HG02798 (cell line): ENCODE measurements around the gene LRRC17.
"Not testable (repeated sequence)": the region's sequence is repeated elsewhere in the genome, so short reads cannot be mapped to it uniquely, and the experiment has no call there.

Source experiments
- ATAC-seq: cut with Tn5 transposase; IDR thresholded peaks from one replicate; pipeline ENCODE4 v1.9.1; 2021; ENCODE audit warnings: mild to moderate bottlenecking; ENCODE audit not compliant: unreplicated experiment, poor library complexity

Gene LRRC17

DNA sequence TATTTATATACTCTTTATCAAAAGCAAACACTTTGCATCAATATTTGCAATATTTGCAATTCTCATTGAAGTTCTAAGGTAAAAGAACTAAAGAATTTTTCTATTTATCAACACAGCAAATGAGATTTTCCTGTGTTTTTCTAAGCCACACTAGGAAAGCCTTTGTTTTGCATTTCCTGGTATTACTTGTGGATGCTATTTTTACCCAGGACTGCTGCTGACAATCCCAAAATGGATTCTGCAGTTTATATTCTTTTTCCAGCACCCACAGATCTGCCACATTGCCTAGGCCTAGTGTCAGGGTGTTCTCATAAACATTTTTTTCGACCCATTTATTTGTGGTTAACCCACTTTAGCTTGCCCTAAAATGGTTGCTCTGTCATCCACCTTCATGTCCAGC is 25.9 kb downstream of the LRRC17 start:
- no peak for ATAC-seq

DNA sequence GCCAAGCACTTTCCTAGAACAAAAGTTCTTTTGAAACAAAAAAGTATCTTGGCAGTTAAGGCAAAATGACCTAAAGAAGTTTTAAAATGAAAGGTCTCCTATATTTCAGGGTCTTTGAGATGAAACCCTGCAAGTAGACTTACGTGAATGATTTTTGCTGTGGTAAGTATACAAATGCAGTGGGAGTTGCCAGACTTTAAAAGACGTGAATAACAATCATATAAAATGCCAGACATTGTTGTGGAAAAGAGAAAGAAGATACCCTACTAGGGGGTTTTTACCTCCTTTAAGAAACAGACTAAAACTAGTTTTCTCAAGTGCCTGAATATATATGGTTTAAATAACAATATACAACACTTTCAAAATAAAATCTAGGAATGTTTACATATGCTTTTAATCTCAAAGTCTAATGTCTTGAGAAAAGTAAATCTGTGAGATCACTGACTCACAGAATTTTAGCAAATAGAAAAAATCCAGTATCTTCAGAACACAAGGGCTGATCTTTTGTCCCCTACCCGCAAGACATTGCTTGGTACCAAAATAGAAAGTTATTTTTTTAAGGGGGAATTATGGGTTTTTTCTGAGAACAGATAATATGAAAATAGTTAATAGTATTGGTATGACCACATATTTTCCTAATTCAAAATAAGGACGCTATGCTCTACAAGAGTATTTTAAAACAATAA is 29.5 kb downstream of the LRRC17 start:
- no peak for ATAC-seq

- ATAC-seq: no peak
These were observed 30.1 kb downstream of the LRRC17 start for GRCh38 chr7:102942868-102943267.

GRCh38 chr7:102943423-102944169 is 30.8 kb downstream of the LRRC17 start:
- no peak for ATAC-seq

- ATAC-seq: no peak
These were observed 31.4 kb downstream of the LRRC17 start for GRCh38 chr7:102944241-102944640.

- ATAC-seq: no peak
These were observed 39.0 kb downstream of the LRRC17 start for GRCh38 chr7:102951839-102952238.

GRCh38 chr7:102953406-102953805 is 40.6 kb downstream of the LRRC17 start:
- ATAC-seq: no peak

- not testable (repeated sequence) for ATAC-seq
These were observed 41.6 kb downstream of the LRRC17 start for GRCh38 chr7:102954359-102954758.

DNA sequence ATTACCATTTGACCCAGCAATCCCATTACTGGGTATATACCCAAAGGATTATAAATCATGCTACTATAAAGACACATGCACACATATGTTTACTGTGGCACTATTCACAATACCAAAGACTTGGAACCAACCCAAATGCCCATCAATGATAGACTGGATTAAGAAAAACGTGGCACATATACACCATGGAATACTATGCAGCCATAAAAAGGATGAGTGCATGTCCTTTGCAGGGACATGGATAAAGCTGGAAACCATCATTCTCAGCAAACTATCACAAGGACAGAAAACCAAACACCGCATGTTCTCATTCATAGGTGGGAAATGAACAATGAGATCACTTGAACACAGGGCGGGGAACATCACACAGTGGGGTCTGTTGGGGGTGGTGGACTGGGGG is 45.2 kb downstream of the LRRC17 start:
- not testable (repeated sequence) for ATAC-seq

DNA sequence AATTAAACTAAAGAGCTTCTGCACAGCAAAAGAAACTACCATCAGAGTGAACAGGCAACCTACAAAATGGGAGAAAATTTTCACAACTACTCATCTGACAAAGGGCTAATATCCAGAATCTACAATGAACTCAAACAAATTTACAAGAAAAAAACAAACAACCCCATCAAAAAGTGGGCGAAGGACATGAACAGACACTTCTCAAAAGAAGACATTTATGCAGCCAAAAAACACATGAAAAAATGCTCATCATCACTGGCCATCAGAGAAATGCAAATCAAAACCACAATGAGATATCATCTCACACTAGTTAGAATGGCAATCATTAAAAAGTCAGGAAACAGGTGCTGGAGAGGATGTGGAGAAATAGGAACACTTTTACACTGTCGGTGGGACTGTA is 49.2 kb downstream of the LRRC17 start:
- not testable (repeated sequence) for ATAC-seq

- ATAC-seq: no peak
These were observed 53.7 kb downstream of the LRRC17 start for GRCh38 chr7:102966465-102966864.

- no peak for ATAC-seq
These were observed 55.0 kb downstream of the LRRC17 start for GRCh38 chr7:102967798-102968197.

DNA sequence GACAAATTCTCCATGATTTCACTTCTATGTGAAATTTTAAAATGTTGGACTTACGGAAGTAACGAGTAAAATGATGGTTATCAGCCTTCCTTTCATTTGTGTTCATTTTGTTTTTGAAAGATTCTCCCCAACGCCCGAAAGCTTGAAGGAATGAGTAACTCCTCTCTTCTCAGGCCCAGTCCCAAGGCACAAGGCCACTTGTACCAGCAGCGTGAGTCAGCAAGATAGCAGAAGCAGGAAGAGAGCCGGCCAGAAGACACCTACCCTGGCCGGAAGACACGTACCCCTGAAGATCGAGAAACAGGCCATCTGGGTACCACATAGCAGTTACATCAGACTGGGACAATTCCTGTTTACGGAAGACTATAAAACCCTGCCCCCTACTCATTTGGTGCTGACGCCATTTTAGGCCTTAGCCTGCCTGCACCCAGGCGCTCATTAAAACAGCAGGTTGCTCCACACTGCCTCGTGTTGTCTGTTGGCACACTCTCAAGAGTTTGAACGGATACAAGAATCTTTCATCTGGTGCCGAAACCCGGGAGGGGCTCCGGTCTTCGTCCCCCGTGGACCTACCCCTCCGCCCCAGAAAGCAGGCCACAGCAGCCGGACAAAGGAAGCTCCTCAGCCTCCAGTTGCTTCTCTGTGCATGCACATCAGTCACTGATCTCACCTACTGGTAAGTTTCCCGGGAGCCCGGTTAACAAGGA is 60.4 kb downstream of the LRRC17 start:
- ATAC-seq: no peak

- no peak for ATAC-seq
These were observed 61.8 kb downstream of the LRRC17 start for GRCh38 chr7:102974366-102975236.

GRCh38 chr7:102975854-102976253 is 63.1 kb downstream of the LRRC17 start:
- ATAC-seq: no peak

DNA sequence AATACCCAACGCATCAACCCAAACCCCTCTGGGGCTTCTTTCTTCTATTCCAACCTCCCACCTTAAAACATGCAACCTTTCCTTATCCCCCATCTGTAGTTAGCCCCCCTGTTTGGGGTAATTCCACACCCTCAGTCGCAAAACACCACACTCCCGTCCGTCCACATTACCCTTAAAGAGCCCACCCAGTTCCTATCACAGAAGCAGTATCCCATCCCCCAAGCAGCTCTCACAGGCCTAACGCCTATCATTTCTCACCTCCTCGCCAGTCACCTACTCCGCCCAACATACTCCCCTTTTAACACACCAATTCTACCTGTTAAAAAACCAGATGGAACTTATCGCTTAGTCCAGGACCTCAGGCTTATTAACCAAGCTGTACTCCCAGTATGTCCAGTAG is 63.7 kb downstream of the LRRC17 start:
- ATAC-seq: no peak

- not testable (repeated sequence) for ATAC-seq
These were observed 64.8 kb downstream of the LRRC17 start for GRCh38 chr7:102977586-102977985.

- no peak for ATAC-seq
These were observed 65.5 kb downstream of the LRRC17 start for GRCh38 chr7:102978284-102978683.

GRCh38 chr7:102979670-102980069 is 66.9 kb downstream of the LRRC17 start:
- ATAC-seq: no peak

DNA sequence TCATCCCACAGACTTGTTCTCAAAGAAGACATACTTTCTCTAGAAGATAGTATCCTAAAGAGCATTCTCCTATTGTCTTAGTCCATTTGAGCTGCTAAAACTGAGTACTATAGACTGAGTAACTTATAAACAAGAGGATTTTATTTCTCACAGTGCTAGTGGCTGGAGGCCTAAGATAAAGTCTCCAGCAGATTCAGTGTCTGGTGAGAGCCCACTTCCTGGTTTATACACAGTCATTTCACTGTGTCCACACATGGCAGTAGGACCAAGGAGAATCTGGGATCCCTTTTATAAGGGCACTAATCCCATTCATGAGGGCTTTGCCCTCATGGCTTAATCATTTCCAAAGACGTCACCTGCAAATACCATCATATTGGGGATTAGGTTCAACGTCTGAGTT is 68.7 kb downstream of the LRRC17 start:
- ATAC-seq: no peak
